VCaP (cell line): ENCODE results near the gene KCNIP3.
A peak's percentile ranks its signal among the peaks of the same experiment; 100 is the strongest.

Experiments used
- H3K27ac ChIP-seq: fragments of 450-650 bp; 2 replicates; pipeline ENCODE4 v1.5.1; 2017
- CTCF ChIP-seq: fragments of 450-650 bp; conservative IDR thresholded peaks from 2 replicates; pipeline ENCODE4 v1.5.1; 2017; ENCODE audit warnings: mild to moderate bottlenecking, moderate library complexity

Gene KCNIP3

DNA sequence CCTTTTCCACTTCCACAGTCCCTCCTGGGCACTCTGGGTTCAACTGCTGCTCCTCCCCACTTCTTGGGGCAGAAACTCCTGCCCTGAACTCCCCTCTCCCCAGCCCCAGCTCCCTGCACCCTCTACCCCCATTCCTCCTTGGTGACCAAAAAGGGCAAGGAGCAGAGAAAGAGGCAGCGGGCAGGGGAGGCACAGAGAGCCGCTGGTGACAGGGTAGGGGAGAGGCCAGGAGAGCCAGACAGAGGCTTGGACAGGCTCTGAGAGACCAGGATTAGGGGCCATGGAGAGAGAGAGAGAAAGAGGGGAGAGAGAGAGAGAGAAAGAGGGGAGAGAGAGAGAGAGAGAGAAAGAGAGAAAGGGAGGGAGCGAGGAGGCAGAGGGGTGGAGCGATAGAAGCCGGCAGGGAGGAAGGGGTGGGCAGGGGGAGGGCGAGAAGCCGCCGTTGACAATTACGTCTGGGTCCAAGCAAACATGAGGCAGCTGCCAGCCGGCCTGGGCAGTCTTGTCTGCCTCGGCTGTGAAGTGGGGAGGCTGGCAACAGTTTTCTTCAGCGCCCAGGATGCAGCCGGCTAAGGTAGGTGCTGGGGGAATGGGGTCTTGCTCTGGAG, at the start of gene KCNIP3:
Gene KCNIP3, plus strand, starts transcription at position 468 of the 608 bp plus-strand sequence. Its CDS starts 92 bp downstream, at position 560.
- H3K27ac ChIP-seq: peak within 1 kb of the TSS; percentile 51; the same call in 1 of the 2 replicates
- no peak for TF ChIP-seq CTCF

DNA sequence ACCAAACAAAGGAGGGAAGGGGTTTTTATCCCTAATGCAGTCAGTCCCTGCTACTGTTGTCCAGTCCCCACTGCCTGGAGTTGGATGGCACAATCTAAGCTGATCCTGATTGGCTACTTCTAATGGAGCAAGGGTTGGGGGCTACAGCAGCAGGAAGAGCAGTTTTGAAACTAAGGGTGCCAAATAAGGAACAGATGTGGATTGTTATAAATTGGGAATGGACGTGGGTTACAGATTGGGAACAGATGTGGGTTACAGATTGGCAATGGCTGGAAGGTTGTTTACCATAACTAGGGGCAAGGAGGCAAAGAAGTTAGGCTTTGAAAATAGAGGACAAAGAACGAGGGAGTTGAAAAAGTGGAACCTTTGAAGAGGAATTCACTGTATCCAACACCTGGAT, 38.9 kb upstream of the KCNIP3 start:
- no peak for TF ChIP-seq CTCF
- no peak overlapping the region for H3K27ac ChIP-seq

- no peak overlapping the region for H3K27ac ChIP-seq
- no peak for TF ChIP-seq CTCF
Measured at GRCh38 chr2:95260028-95261023, 36.8 kb upstream of the KCNIP3 start.

- no peak overlapping the region for H3K27ac ChIP-seq
- no peak for TF ChIP-seq CTCF
Measured at GRCh38 chr2:95261602-95262001, 35.5 kb upstream of the KCNIP3 start.

GRCh38 chr2:95262896-95263542, 34.1 kb upstream of the KCNIP3 start:
- TF ChIP-seq CTCF: no peak
- no peak overlapping the region for H3K27ac ChIP-seq

DNA sequence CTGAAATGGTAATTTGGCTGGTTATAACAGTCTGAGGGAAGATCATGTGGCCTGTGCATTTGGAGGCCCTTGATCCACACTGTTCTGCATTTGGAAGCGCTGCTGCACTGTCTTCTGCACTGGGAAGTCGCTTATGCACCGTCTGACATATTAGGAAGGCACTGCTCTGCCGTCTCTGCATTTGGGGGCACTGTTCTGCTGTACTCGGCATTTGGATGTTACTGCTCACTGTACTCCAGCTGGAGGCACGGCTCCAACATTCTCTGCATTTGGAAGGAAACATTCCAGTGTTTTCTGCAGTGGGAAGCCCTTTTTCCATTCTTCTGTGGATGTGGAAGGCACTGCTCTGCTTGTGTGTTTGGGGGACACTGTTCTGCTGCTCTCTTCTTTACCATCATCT, 32.5 kb upstream of the KCNIP3 start:
- no peak overlapping the region for H3K27ac ChIP-seq
- TF ChIP-seq CTCF: no peak

DNA sequence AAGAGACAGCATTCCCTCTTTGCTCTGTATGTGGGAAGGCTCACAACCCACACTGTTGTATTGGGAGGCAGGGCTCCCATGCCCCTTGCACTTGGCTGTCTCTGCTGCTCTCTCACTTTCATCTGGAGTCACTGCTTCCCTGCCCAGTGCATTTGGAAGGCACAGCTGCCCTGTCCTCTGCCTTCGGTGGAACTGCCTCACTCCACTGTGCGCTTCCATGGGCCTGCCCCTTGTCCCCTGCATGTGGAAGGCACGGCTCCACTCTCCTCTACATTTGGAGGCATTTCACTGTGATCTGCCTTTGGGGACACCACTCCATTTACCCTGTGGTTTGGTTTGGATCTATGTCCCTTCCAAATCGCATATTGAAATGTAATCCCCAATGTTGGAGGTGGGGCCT, 32.0 kb upstream of the KCNIP3 start:
- H3K27ac ChIP-seq: no peak overlapping the region
- no peak for TF ChIP-seq CTCF
